NCI-H526 (cell line): Measurements from ENCODE around the gene ANO7.

Source experiments
- DNase-seq, 2 experiments: peaks; one replicate each; lab custom pipeline; 2025; lab: John Stamatoyannopoulos, UW

Gene ANO7

GRCh38 chr2:241228081-241228859 lies 39.8 kb downstream of the ANO7 start:
- no peak for DNase-seq

GRCh38 chr2:241228860-241229516 lies 40.5 kb downstream of the ANO7 start:
- no peak for DNase-seq

GRCh38 chr2:241229563-241230401 lies 41.3 kb downstream of the ANO7 start:
- no peak for DNase-seq

- DNase-seq, result no peak
Measured at GRCh38 chr2:241230435-241230834, 42.0 kb downstream of the ANO7 start.

- DNase-seq, result no peak
Measured at GRCh38 chr2:241232736-241233575, 44.5 kb downstream of the ANO7 start.

- no peak for DNase-seq
Measured at GRCh38 chr2:241234066-241234790, 45.8 kb downstream of the ANO7 start.

- no peak for DNase-seq
Measured at GRCh38 chr2:241234962-241235740, 46.7 kb downstream of the ANO7 start.

GRCh38 chr2:241235859-241236593 lies 47.5 kb downstream of the ANO7 start:
- DNase-seq, result no peak

- DNase-seq, result no peak
Measured at GRCh38 chr2:241237047-241237446, 48.6 kb downstream of the ANO7 start.

- DNase-seq, result no peak
Measured at GRCh38 chr2:241237949-241238371, 49.5 kb downstream of the ANO7 start.

- no peak for DNase-seq
Measured at GRCh38 chr2:241238693-241239198, 50.3 kb downstream of the ANO7 start.

- no peak for DNase-seq
Measured at GRCh38 chr2:241239552-241240202, 51.2 kb downstream of the ANO7 start.

GRCh38 chr2:241240320-241241004 lies 52.0 kb downstream of the ANO7 start:
- no peak for DNase-seq

- DNase-seq, result no peak
Measured at GRCh38 chr2:241241669-241242068, 53.2 kb downstream of the ANO7 start.

GRCh38 chr2:241242306-241242705 lies 53.8 kb downstream of the ANO7 start:
- DNase-seq, result no peak

GRCh38 chr2:241244368-241244767 lies 55.9 kb downstream of the ANO7 start:
- DNase-seq, result no peak

GRCh38 chr2:241248289-241248688 lies 59.8 kb downstream of the ANO7 start:
- DNase-seq, result no peak

- DNase-seq, result no peak
Measured at GRCh38 chr2:241248897-241249296, 60.4 kb downstream of the ANO7 start.
